Fibroblast of pulmonary artery (primary cell): Measurements from ENCODE around the gene PDZRN3.

ENCODE experiments used
- DNase-seq: peaks from one replicate; pipeline ENCODE4 v3.0.0-alpha.2; 2010; ENCODE audit warnings: low read depth
- H3K4me3 ChIP-seq: replicated peaks from 2 replicates; pipeline ENCODE4 v1.5.1; 2011; ENCODE audit warnings: low read depth, mild to moderate bottlenecking, control low read depth, low read length, moderate library complexity
- TF ChIP-seq, protein P1 (sequence below): IDR thresholded peaks from 2 replicates; pipeline ENCODE4 v1.5.1; 2011; ENCODE audit warnings: mild to moderate bottlenecking, control low read depth, low read length, inconsistent platforms; ENCODE audit errors: missing control alignments

The PDZRN3 gene

DNA sequence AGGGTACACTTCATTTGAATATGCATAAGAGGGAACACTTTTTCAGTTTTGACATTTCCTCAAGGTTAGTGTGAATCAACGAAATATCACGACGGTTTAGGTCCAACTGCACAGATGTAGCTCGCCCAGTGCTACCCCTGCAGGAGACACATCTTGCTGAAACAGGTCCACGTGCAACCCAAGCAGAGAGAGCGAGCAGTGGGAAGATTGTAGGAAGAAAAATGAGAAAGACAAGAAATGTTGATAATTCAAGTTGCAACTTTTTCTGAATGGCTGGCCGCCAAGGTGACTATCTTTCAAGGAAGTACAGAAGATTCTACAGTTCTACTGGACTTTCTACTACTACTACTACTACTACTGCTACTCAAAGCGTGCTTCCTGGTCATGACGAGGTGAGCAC is 231.7 kb downstream of the PDZRN3 start:
- TF ChIP-seq, protein P1, sequence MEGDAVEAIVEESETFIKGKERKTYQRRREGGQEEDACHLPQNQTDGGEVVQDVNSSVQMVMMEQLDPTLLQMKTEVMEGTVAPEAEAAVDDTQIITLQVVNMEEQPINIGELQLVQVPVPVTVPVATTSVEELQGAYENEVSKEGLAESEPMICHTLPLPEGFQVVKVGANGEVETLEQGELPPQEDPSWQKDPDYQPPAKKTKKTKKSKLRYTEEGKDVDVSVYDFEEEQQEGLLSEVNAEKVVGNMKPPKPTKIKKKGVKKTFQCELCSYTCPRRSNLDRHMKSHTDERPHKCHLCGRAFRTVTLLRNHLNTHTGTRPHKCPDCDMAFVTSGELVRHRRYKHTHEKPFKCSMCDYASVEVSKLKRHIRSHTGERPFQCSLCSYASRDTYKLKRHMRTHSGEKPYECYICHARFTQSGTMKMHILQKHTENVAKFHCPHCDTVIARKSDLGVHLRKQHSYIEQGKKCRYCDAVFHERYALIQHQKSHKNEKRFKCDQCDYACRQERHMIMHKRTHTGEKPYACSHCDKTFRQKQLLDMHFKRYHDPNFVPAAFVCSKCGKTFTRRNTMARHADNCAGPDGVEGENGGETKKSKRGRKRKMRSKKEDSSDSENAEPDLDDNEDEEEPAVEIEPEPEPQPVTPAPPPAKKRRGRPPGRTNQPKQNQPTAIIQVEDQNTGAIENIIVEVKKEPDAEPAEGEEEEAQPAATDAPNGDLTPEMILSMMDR: no peak
- H3K4me3 ChIP-seq: no peak overlapping the region
- no peak for DNase-seq

- H3K4me3 ChIP-seq: no peak overlapping the region
- DNase-seq: no peak
- TF ChIP-seq, protein P1: no peak
These were observed 232.8 kb downstream of the PDZRN3 start for GRCh38 chr3:73391984-73392383.

DNA sequence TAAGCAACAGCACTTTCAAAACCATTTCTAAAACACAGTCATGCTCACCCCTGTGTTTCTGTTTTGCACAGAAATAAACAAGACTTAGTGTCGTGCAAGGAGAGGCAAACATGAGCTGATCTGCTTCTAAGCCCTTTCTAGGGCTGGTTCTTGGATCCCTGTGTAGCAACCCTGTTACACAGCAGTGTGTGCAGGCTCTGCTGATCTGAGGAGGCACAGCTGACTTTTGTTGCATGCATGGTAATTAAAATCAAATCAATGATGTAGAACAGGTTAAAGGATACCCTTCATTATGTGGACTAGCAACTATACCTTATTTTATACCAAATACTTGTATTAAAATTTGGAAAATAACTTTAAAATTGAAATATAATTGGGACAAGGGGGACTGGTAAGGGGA is 234.8 kb downstream of the PDZRN3 start:
- no peak for DNase-seq
- no peak overlapping the region for H3K4me3 ChIP-seq
- TF ChIP-seq, protein P1: no peak

DNA sequence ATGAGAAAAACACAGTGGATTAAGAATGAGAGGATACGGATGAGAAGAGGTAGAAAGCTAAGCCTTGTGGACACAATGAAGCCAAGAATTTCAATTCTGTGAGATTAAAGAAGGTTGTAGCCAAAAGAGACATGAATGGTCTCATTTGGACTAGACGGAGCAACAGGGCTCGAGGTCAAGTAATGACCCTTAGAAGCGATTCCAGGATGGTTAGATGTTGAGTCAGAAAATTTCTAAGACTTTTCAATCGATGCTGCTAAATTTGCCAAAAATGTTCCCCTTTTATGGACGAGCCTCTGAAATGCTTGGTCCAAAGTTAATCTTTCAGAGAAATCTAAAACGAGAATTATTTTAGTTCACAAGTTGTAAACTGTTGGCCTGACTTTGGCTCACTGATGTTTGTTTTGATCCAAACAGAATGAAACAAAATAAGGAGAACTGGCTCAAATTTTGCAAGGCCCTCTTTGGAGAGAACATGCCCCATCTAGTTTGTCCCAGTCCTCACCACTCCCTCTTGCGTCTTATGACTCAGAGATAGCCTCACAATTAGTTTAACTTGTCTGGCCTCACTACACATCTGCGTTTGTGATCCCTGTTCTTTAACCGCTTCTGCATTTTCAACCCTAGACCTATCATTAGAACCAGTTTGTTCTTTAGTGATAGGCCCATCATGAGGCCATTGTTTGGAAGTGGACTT is 235.5 kb downstream of the PDZRN3 start:
- no peak for DNase-seq
- no peak overlapping the region for H3K4me3 ChIP-seq
- TF ChIP-seq, protein P1: no peak

- TF ChIP-seq, protein P1: no peak
- no peak for DNase-seq
- H3K4me3 ChIP-seq: no peak overlapping the region
These were observed 239.2 kb downstream of the PDZRN3 start for GRCh38 chr3:73385568-73385967.

DNA sequence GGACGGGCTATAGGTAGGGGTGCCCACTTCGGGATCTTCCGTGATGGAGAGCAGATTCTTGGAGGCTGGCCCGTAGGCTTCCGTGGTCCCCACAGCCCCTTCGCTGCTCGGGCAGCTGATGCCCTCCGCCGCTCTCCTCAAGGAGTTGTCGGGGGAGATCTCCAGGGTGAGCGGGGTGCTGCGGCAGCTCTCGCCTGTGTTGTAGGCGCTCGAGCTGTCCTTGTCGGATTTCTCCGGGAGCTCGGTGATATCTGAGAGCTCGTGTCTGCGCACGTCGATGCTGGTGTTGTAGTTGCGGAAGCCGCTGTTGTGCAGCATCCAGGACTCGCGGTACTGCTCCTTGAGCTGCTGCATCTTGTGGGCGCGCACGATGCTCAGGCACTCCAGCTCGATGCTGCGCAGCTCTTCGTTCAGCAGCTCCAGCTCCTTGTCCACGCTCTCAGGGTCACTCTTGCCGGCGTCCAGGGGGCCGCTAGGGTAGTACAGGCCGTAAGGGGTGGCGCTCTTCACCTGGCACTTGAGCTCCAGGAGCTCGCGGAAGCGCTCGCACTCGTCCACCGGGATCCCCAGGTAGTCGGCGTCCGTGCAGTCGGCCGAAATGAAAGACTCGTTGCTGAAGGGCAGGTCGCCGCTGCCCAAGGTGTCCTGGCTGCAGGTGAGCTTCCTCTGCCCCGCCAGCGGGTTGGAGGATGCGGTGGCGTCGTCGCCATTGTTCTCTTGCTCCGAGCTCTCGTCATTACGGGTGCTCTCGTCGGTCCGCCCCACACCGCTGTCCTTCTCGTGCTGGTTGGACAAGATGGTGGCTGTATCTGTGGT is 240.4 kb downstream of the PDZRN3 start:
- TF ChIP-seq, protein P1: no peak
- DNase-seq: no peak
- no peak overlapping the region for H3K4me3 ChIP-seq
